H1 (cell line): ENCODE results near the gene HK1. TPM values are rescaled to one million over a fixed set of nuclear protein-coding genes. Genes with fewer than 3 reads are reported as not detected.

Experiments
- CTCF ChIA-PET: fragments of 300-600 bp; sonication (Branson Sonifier 250); formaldehyde crosslinking; loops from one replicate; lab custom pipeline; 2021; ENCODE audit not compliant: partially characterized antibody; lab: Charles Lee
- POLR2A ChIA-PET: fragments of 300-600 bp; sonication (Branson Sonifier 250); formaldehyde crosslinking; loops from one replicate; lab custom pipeline; 2021; ENCODE audit warnings: inconsistent platforms; ENCODE audit not compliant: partially characterized antibody; lab: Charles Lee
- DNase-seq, 2 experiments: peaks; one replicate each; pipeline versions ENCODE4 v3.0.0 to v3.0.0-alpha.2; 2010 to 2022; ENCODE audit warnings: low spot score in 2 of 2, low read depth in 1 of 2, mixed read lengths in 1 of 2
- FAIRE-seq: peaks from 2 replicates; lab custom pipeline; 2011; peaks lifted over from hg19 to GRCh38; lab: Jason Lieb, UNC
- H2AFZ ChIP-seq: 2 replicates; pipeline ENCODE4 v1.8.1; 2012; ENCODE audit warnings: low read length, inconsistent platforms
- H2AK5ac ChIP-seq: 2 replicates; pipeline ENCODE4 v1.6.1; 2013; ENCODE audit warnings: low read depth, low read length
- H2BK120ac ChIP-seq: replicated peaks from 2 replicates; pipeline ENCODE3; 2013; ENCODE audit warnings: low read depth, low read length, inconsistent platforms
- H2BK12ac ChIP-seq: 2 replicates; pipeline ENCODE4 v1.6.1; 2013; ENCODE audit warnings: low read depth, low read length
- H2BK15ac ChIP-seq: 2 replicates; pipeline ENCODE4 v1.6.1; 2013; ENCODE audit warnings: low read length
- H2BK20ac ChIP-seq: 2 replicates; pipeline ENCODE4 v1.6.1; 2013; ENCODE audit warnings: low read length
- H2BK5ac ChIP-seq: 2 replicates; pipeline ENCODE4 v1.6.1; 2013; ENCODE audit warnings: low read depth, low read length
- H3K14ac ChIP-seq: 2 replicates; pipeline ENCODE4 v1.6.1; 2013; ENCODE audit warnings: inconsistent platforms; ENCODE audit not compliant: insufficient read length
- H3K18ac ChIP-seq: 2 replicates; pipeline ENCODE4 v1.6.1; 2013; ENCODE audit warnings: low read length; ENCODE audit errors: extremely low read depth
- H3K23ac ChIP-seq: 2 replicates; pipeline ENCODE4 v1.6.1; 2013; ENCODE audit warnings: inconsistent platforms; ENCODE audit not compliant: insufficient read length
- H3K23me2 ChIP-seq: 2 replicates; pipeline ENCODE4 v1.6.1; 2013; ENCODE audit warnings: low read depth, low read length
- H3K27ac ChIP-seq: 2 replicates; pipeline ENCODE4 v1.6.1; 2011; ENCODE audit warnings: low read depth, low read length, inconsistent platforms
- H3K27me3 ChIP-seq, 4 experiments: replicated peaks in 1 of 4; 1 replicate in 1 of 4; 2 replicates in 3 of 4; pipeline versions ENCODE4 v1.6.1 to v1.8.1; 2011 to 2013; ENCODE audit warnings: low read length in 3 of 4, mild to moderate bottlenecking in 3 of 4, inconsistent platforms in 2 of 4, mixed read lengths in 2 of 4, moderate library complexity in 1 of 4; ENCODE audit not compliant: control insufficient read depth in 3 of 4, insufficient read depth in 3 of 4; ENCODE audit errors: extremely low read depth in 1 of 4
- H3K36me3 ChIP-seq, 4 experiments: 2 replicates each; pipeline versions ENCODE4 v1.6.1 to v1.8.1; 2011 to 2013; ENCODE audit warnings: mild to moderate bottlenecking in 4 of 4, low read length in 3 of 4, moderate library complexity in 2 of 4, control low read depth in 1 of 4, inconsistent platforms in 1 of 4; ENCODE audit not compliant: insufficient read depth in 4 of 4, control insufficient read depth in 2 of 4
- H3K4ac ChIP-seq: replicated peaks from 2 replicates; pipeline ENCODE3; 2013; ENCODE audit warnings: low read length, low read depth, mixed read lengths, inconsistent platforms; ENCODE audit not compliant: insufficient read length
- H3K4me1 ChIP-seq, 4 experiments: replicated peaks in 1 of 4; 1 replicate in 1 of 4; 2 replicates in 3 of 4; pipeline versions ENCODE4 v1.6.1 to v1.8.1; 2011 to 2013; ENCODE audit warnings: low read length in 3 of 4, inconsistent platforms in 2 of 4, mixed read lengths in 1 of 4; ENCODE audit not compliant: insufficient read depth in 4 of 4, control insufficient read depth in 3 of 4
- H3K4me2 ChIP-seq, 2 experiments: 2 replicates each; pipeline versions ENCODE4 v1.6.1 to v1.8.1; 2011 to 2013; ENCODE audit warnings: low read depth in 2 of 2, low read length in 2 of 2, control low read depth in 1 of 2, inconsistent platforms in 1 of 2, mild to moderate bottlenecking in 1 of 2; ENCODE audit not compliant: insufficient read depth in 1 of 2
- H3K4me3 ChIP-seq, 4 experiments: fragments of 200-600, 300-600 bp in 1 of 4; sonication (generic), shearing (Covaris generic), sonication (Bioruptor Twin) in 1 of 4; 2 replicates each; pipeline versions ENCODE4 v1.5.1 to v1.8.1; 2011 to 2016; ENCODE audit warnings: low read length in 4 of 4, low read depth in 3 of 4, control low read depth in 2 of 4, inconsistent platforms in 2 of 4, mild to moderate bottlenecking in 2 of 4, mixed read lengths in 1 of 4, moderate library complexity in 1 of 4; ENCODE audit not compliant: insufficient read depth in 2 of 4; ENCODE audit errors: extremely low read depth in 1 of 4
- H3K56ac ChIP-seq: replicated peaks from 2 replicates; pipeline ENCODE3; 2013; ENCODE audit warnings: low read depth, mild to moderate bottlenecking, mixed read lengths, low read length, inconsistent platforms; ENCODE audit not compliant: insufficient read length
- H3K79me1 ChIP-seq: 2 replicates; pipeline ENCODE4 v1.6.1; 2013; ENCODE audit warnings: low read depth, low read length, control low read depth
- H3K79me2 ChIP-seq, 2 experiments: 2 replicates each; pipeline versions ENCODE4 v1.6.1 to v1.8.1; 2012 to 2013; ENCODE audit warnings: low read length in 2 of 2, mild to moderate bottlenecking in 2 of 2, inconsistent platforms in 1 of 2; ENCODE audit not compliant: insufficient read depth in 2 of 2, control insufficient read depth in 1 of 2
- H3K9ac ChIP-seq, 4 experiments: replicated peaks in 1 of 4; 1 replicate in 1 of 4; 2 replicates in 3 of 4; pipeline versions ENCODE4 v1.6.1 to v1.8.1; 2011 to 2013; ENCODE audit warnings: low read depth in 3 of 4, low read length in 3 of 4, control low read depth in 2 of 4, mild to moderate bottlenecking in 2 of 4, moderate library complexity in 2 of 4, inconsistent platforms in 1 of 4; ENCODE audit errors: extremely low read depth in 1 of 4
- H3K9me3 ChIP-seq, 2 experiments: 2 replicates each; pipeline versions ENCODE4 v1.6.1 to v1.8.1; 2012 to 2013; ENCODE audit warnings: mild to moderate bottlenecking in 2 of 2, moderate library complexity in 2 of 2, control low read depth in 1 of 2, inconsistent platforms in 1 of 2, low read depth in 1 of 2, low read length in 1 of 2, mixed read lengths in 1 of 2; ENCODE audit not compliant: insufficient read depth in 2 of 2
- H4K20me1 ChIP-seq, 2 experiments: replicated peaks in 1 of 2; 2 replicates each; pipeline versions ENCODE3 to v1.8.1; 2011 to 2013; ENCODE audit warnings: inconsistent platforms in 2 of 2, low read length in 2 of 2, mild to moderate bottlenecking in 1 of 2; ENCODE audit not compliant: insufficient read depth in 2 of 2, control insufficient read depth in 1 of 2
- H4K5ac ChIP-seq: 2 replicates; pipeline ENCODE4 v1.6.1; 2013; ENCODE audit warnings: low read length, low read depth, mixed read lengths, inconsistent platforms; ENCODE audit not compliant: insufficient read length
- H4K8ac ChIP-seq: 2 replicates; pipeline ENCODE4 v1.8.0; 2013; ENCODE audit warnings: mild to moderate bottlenecking, moderate library complexity, low read length, inconsistent platforms; ENCODE audit not compliant: insufficient read depth; ENCODE audit errors: extremely low read depth
- H4K91ac ChIP-seq: replicated peaks from 2 replicates; pipeline ENCODE3; 2013; ENCODE audit warnings: low read length, mixed read lengths, inconsistent platforms; ENCODE audit not compliant: insufficient read length
- BCL11A ChIP-seq, 2 experiments: IDR thresholded peaks; one replicate each; pipeline ENCODE4 v1.6.1; 2011; ENCODE audit warnings: low read depth in 2 of 2, low read length in 2 of 2, mild to moderate bottlenecking in 2 of 2
- HDAC6 ChIP-seq: IDR thresholded peaks from one replicate; pipeline ENCODE4 v1.7.1; 2012; ENCODE audit warnings: low read depth, mild to moderate bottlenecking, inconsistent platforms, low read length, moderate library complexity
- WGBS, 2 experiments: shearing (Covaris generic) in 1 of 2; methylation state at CpG; one replicate each; pipeline versions ENCODE4 v1.1.6 to v1.1.7; 2013 to 2015; ENCODE audit warnings: low lambda C conversion rate in 2 of 2, mixed read lengths in 2 of 2, inconsistent platforms in 1 of 2, low coverage in 1 of 2, missing lambda C conversion rate in 1 of 2; ENCODE audit not compliant: insufficient replicate concordance in 2 of 2, insufficient coverage in 1 of 2, insufficient read length in 1 of 2; ENCODE audit errors: extremely low coverage in 1 of 2, missing lambda C conversion rate in 1 of 2; 5-methylcytosine and 5-hydroxymethylcytosine counted together
- polyA plus RNA-seq, 7 experiments: library from polyadenylated mRNA; depleted of rRNA in 3 of 7; stranded (reverse) in 5 of 7; unstranded in 2 of 7; fragments of >200 nt in 5 of 7; fragments of 200-250 nt in 2 of 7; gene quantifications; 1 replicate in 5 of 7; 2 replicates in 1 of 7; 4 replicates in 1 of 7; pipeline versions ENCODE4 v1.2.1 to v1.2.3, GENCODE V29; 2011 to 2013; ENCODE audit warnings: missing spikeins in 2 of 7, mixed read lengths in 2 of 7
- total RNA-seq: library from RNA; stranded (reverse); fragmentation: NEBNext Ultra II Directional; extraction: Animal tissue kit (Norgen Biotek cat#: 25700); gene quantifications from 2 replicates; pipeline ENCODE4 v1.2.1, GENCODE V29; 2021

Gene HK1
- total and polyA plus RNA-seq, 2 of the 8 experiments (the other 6 are each of a cell fraction or from before 2014, with no cell fraction given) = 55.8 to 247 TPM

DNA sequence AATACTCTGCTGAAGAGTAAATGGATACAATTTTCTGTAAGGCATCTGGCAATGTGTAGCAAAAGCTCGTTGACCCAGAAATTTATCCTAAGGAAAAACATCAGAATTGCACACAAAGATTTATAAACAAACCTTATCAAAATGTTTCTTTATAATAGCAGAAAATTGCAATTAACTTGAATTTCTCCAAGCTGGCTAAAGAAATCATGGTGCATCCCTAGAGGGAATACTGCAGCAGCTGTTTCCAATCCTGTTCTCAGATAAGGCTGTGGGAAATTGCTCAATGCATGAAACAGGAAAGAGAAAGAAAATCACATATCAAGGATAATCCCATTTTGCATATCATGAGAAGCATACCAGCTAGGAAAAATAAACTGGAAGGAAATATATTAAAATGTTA lies 119.7 kb downstream of the HK1 start:
- POLR2A ChIA-PET = no interaction called here
- H2BK12ac ChIP-seq = no peak overlapping the region
- TF ChIP-seq BCL11A (IDR thresholded peaks at IDR 0.05; ENCODE audit: low read depth in 2 of 2, low read length in 2 of 2) = no peak
- no peak for TF ChIP-seq HDAC6

More for the DNA sequence above, 119.7 kb downstream of the HK1 start:
- Histone ChIP-seq H3K56ac (no peak overlapping the region), H2BK20ac (no peak overlapping the region), H3K23ac (no peak overlapping the region), H4K91ac (no peak overlapping the region), H3K18ac (no peak overlapping the region), H3K9me3 (no peaks in the 10 kb centered on the region), H3K4ac (no peak overlapping the region), H3K27ac (no peak overlapping the region), H3K23me2 (no peaks in the 10 kb centered on the region), H2BK5ac (no peak overlapping the region), H3K4me1 (no peaks in the 10 kb centered on the region; a peak in 1 of 7 replicates), H3K36me3 (peaks cover 12 to 52% (median 32%) of the 10 kb centered on the region in 4 experiments), H2BK15ac (no peak overlapping the region), H4K20me1 (peaks cover 0 to 6% of the 10 kb centered on the region in 2 experiments), H3K9ac (no peak overlapping the region), H3K4me3 (no peak overlapping the region), H3K14ac (no peak overlapping the region), H3K79me1 (0 out of 2 replicates have a peak, but pooled peaks cover 2% of the 10 kb centered on the region), H3K79me2 (no peaks in the 10 kb centered on the region), H4K5ac (no peak overlapping the region), H3K27me3 (no peaks in the 10 kb centered on the region), H3K4me2 (no peak overlapping the region), H2AFZ (no peak overlapping the region), H2AK5ac (no peak overlapping the region), H4K8ac (no peak overlapping the region), H2BK120ac (no peak overlapping the region)
- CTCF ChIA-PET = interaction anchor here (0.9 to 3.0 kb wide), 8 partner anchors 9 to 162 kb away, joined by 3 to 20 read pairs (median 4); partner anchors contain the start of gene HK1
- DNase-seq (no peak), FAIRE-seq (no peak)
- WGBS, 2 experiments = 91% methylated on average over 1 of the region's 1 CpG; no CpG with 5 or more reads in 1 of the 2 experiments
